GM12875 (cell line): Measurements from ENCODE around the gene TRIM6.

Experiments
- H3K4me3 ChIP-seq: one replicate; pipeline ENCODE4 v1.5.1; 2011; ENCODE audit warnings: low read depth, low read length, control low read depth
- CTCF ChIP-seq: IDR thresholded peaks from 2 replicates; pipeline ENCODE4 v1.5.1; 2011; ENCODE audit warnings: low read depth, mild to moderate bottlenecking, control low read depth, inconsistent platforms, low read length, moderate library complexity, borderline replicate concordance; ENCODE audit not compliant: insufficient read depth

Gene TRIM6

GRCh38 chr11:5605849-5606248 is 9.4 kb downstream of the TRIM6 start:
- 0 out of 2 replicates have a peak, but pooled peaks have one; percentile 7 for TF ChIP-seq CTCF

GRCh38 chr11:5608808-5609207 is 12.4 kb downstream of the TRIM6 start:
- no peak overlapping the region for H3K4me3 ChIP-seq
- no peak for TF ChIP-seq CTCF

More at GRCh38 chr11:5605849-5606248, 9.4 kb downstream of the TRIM6 start:
- no peak overlapping the region for H3K4me3 ChIP-seq

- H3K4me3 ChIP-seq = no peak overlapping the region
- no peak for TF ChIP-seq CTCF
Measured at GRCh38 chr11:5610446-5610845, 14.0 kb downstream of the TRIM6 start.

GRCh38 chr11:5611627-5612026 is 15.2 kb downstream of the TRIM6 start:
- no peak overlapping the region for H3K4me3 ChIP-seq
- no peak for TF ChIP-seq CTCF

- TF ChIP-seq CTCF = no peak
- no peak overlapping the region for H3K4me3 ChIP-seq
Measured at GRCh38 chr11:5618807-5619206, 22.4 kb downstream of the TRIM6 start.

- no peak for TF ChIP-seq CTCF
- H3K4me3 ChIP-seq = no peak overlapping the region
Measured at GRCh38 chr11:5620651-5621521, 24.4 kb downstream of the TRIM6 start.

- TF ChIP-seq CTCF = no peak
Measured at GRCh38 chr11:5621580-5621979, 25.1 kb downstream of the TRIM6 start.

More at GRCh38 chr11:5621580-5621979, 25.1 kb downstream of the TRIM6 start:
- no peak overlapping the region for H3K4me3 ChIP-seq
